Stimulated activated CD4-positive, alpha-beta T cell treated with anti-CD3 and anti-CD28 coated beads, Interleukin-12 subunit alpha, Interleukin-12 subunit beta, amount 100 ng/mL, for 24 hours (primary cell): ENCODE measurements around the gene GNB1L.

Experiments
- DNase-seq, 2 experiments: peaks; one replicate each; pipeline ENCODE4 v3.0.0-alpha.2; 2020; ENCODE audit warnings: low read depth in 2 of 2

GNB1L gene, protein sequence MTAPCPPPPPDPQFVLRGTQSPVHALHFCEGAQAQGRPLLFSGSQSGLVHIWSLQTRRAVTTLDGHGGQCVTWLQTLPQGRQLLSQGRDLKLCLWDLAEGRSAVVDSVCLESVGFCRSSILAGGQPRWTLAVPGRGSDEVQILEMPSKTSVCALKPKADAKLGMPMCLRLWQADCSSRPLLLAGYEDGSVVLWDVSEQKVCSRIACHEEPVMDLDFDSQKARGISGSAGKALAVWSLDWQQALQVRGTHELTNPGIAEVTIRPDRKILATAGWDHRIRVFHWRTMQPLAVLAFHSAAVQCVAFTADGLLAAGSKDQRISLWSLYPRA

DNA sequence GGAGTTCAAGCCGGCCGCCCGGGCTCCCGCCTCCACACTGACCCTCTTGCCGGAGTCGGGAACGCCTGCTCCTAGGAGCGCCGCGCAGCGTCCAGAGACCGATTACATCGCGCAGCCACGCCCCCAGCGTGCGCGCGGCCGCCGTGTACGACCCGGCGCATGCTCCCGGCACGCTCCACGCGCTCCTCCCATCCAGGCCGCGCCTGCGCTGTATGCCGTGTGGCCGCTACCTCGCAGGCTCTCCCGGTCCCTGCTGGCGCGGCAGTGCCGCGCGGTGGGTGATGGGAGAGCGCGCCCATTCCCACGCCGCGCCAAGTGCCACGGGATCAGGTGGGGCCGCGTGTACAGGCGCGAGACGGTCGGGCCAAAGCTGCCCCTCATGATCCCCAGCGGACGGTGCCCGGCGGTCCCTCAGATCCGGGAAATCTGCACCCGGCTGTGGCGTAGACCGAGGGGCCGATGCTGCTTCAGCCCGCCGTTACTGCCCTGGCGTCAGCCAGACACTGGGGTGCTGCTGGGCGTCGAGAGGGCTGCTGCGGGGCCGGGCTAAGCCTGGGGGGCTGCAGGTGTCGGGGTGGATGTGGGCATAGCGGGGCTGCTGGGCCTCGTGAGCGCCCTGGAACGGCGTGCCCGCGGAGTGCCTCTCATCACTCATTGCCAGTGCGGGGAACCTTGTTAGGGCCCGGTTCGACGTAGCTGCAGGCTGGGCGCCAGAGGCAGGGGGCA lies at the start of gene GNB1L, which contains the start of gene RTL10:
Gene GNB1L, minus strand, starts transcription at position 97 of the 726 bp plus-strand sequence. CDS start 33,519 bp downstream, outside the sequence.
Gene RTL10, minus strand, starts transcription at position 97 of the 726 bp plus-strand sequence. CDS start 2,613 bp downstream, outside the sequence.
- DNase-seq, result peak; percentile 89 to 91

DNA sequence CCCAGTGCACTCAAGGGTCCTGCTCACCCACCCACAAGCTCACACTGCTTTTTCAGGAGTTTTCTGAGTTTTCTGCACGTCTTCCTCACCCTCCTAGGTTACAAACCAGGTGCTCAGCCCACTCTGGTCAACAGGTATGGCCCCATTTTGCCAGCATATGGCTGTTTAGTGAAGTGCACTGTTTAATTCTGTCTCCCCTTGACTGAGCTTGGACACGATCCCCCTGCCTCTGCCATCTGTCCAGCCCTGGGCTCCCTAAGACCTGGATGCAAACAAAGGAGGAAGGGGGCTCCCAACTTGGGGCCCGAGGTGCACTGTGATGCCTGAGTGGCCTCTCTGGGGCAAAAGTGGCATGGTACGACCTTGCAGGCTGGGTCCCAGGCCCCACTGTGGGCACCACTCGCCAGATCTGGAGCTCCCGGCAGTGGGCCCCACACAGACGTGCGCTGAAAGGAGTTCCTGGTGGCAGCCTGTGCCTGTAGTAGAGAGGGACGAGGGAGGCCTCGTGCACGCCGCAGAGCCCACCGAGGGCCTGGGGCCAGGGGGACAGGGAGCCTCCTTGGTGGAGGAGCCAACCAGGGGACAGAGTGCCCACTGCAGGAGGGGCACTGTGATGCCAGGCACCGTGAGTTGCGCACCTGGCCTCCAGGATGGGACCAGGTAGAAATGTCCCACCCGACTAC lies 49.6 kb upstream of the GNB1L start:
- DNase-seq, result no peak

DNA sequence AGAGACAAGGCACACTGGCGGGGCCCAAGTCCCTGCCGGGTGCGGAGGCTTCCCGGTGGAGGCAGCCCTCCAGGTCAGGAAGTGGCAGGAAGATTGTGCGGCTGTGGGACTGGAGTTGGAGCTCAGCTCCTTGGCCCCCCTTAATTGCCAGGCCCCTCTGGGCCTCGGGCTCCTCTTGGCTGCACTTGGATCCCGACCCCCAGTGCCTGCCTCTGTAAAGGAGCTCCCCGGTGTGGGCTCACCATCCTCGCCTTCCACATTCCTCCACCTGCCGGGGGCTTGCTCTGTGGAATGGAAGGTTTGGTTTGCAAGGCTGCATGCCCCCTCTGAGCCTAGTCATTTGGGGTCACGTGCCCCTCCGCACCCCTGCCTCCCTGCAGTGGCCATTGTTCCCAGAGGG lies 48.8 kb upstream of the GNB1L start:
- DNase-seq, result no peak

DNA sequence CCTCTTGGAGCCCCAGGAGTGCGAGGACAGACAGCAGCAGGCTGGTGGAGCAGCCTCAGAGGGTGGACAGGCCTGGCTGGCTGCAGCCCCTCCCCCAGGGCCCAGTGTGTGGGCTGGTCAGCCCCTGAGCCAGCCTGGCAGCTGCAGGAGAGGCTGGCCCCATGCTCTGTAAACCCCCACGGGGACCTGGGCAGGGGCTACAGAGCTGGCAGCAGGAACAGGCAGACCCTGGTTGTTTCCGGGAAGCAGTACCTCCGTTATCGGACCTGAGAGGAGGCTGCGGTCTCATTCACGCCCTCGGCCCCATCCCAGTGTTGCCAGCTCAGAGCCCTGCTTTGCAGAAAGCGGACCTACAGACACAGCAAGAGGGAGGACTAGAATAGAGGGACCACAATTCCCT lies 48.4 kb upstream of the GNB1L start:
- DNase-seq, result no peak

DNA sequence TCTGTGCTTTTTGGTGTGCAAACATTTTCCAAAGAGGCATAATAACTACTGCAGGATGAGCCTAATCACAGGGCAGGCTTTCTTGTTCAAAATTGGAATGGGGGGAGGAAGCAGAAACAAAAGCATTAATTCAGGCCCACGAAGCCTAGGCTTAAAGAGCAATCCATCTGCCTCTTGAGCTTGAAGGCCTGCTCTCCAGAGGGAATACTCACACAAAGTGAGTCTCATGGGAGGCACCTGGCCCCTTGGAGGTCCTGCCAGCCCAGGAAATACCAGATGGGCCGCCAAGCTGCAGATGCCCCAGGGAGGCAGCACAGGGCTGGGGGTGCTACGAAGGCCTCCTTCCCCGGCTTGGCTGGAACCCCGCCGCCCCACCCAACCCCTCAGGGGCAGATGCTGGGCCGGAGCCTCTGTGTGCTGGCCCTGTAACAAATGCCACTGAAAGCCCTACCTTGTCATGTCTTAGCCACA lies 47.6 kb upstream of the GNB1L start:
- no peak for DNase-seq

DNA sequence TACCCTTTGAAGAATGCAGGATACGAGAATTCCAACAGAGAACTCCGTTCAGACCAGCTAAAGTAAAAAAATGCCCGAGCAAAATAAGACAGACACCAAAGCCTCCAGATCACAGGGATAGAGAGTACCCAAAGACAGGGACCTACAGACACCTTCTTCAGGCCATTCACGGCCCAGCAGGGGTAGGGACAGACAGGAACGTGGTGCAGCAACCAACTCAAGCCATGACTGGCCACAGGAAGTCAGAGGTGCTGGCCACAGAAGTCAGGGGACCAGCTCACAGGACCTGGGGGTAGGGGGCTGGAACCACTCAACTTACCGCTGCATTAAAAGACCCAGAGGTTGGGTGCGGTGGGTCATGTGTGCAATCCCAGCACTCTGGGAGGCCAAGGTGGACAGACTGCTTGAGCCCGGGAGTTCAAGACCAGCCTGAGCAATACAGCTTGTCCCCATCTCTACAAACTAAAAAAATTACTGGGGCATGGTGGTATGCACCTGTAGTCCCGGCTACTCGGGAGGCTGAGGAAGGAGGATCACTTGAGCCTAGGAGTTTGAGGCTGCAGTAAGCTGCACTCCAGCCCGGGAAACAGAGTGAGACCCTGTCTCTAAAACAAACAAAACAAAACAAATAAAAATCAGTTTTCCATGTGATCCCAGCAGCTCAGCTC lies 47.0 kb upstream of the GNB1L start:
- no peak for DNase-seq

DNA sequence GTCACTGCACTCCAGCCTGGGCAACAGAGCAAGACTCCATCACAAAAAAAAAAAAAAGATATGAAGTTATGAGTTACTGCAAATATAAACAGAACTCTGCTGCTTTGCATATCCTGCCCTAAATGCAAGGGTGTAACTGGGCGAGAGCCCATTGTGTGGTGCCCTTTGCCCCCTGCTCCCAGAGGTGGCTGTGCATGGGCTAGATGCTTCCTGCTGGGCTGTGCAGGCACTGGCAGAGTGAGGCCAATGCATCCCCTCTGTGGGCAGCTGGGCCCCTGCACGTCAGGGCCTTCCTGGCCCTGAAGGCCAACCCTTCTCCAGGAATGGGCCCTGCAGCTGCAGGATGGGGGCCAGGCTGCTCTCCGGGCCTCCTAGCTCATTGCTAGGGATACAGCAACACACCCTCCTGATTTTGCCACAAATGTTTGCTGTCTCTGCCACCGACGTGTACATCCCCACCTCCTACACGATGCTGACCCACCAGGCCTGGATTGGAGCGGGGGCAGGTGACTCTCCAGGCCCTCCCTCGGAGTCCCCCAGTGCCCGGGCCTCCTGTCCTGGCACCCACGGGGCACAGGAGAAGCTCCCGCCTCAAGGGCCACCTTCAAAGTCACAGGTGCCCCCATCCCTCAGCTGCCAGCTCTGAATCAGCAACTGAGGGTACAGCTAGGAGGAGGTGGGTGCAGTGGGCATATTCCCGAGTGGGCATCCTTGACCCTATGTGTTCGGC lies 46.2 kb upstream of the GNB1L start:
- DNase-seq, result no peak

DNA sequence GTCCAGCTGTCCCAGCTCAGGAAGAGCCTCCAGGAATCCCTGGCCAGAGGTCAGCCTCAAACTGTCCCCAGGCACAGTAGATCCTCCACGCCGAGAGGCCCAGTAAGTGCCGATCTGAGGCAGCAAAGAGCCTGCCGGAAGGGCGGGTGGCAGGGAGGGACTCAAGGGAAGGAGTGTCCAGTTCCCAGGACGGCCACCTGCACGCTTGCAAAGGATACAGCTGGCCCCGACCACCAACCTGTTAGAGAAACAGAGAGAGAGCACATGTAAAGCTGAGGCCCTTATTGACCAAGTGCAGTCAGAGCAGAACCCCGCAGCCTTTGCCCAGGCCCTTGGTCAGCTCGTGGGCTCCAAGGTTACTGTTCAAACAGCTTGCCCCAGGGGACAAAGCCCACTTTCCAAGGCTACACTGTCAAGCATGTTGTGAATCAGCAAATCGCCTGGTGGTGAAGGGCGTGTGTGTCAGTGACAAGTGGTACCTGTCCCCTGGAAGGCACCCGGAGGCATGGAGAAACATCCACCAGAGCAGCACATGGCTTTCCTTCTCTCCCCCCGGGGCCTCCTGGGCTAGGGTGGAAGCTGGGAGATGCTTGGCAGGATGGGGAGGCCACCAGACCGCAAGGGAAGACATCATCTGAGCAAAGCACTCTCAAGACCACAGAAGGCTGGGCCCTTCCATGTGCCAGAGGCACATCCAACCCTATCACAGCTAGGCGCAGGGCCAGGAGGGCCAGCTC lies 44.3 kb upstream of the GNB1L start:
- no peak for DNase-seq

DNA sequence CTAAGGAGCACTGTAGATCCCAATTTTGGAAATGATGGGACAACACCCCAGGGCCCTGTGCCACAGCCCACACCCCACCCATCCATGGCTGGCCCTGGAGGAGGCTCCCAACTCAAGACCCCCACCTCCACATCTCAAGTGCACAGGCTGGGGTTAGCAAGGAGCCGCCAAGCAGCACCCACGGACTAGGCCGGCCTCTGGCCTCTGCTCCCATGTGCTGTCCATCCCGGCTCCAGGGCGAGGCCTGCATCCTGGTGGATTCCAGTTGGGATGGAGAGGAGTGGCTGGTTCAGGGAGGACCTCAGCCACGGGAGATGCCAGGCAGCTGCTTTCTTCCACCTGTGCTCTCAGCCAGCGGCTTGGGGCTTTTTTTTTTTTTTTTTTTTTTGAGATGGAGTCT lies 43.5 kb upstream of the GNB1L start:
- DNase-seq, result no peak

DNA sequence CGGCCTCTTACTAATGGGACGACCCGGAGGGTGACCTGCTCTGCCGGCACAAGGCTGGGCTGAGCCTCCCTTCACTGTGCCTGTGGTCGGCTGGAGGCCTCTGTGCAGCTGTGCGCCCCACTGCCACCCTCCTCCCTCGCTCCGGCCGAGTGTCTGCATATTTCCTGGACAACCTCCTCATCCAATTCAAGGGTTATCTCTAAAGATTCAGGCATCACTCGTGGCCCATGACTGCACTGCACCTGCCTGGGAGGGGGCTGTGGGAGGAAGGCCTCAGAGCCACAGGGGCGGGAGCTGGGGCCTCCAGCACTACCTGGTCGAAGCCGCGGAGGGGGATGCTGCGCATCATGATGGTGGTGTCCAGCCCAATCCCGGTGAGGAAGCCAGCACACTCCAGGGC lies 43.1 kb upstream of the GNB1L start:
- no peak for DNase-seq

DNA sequence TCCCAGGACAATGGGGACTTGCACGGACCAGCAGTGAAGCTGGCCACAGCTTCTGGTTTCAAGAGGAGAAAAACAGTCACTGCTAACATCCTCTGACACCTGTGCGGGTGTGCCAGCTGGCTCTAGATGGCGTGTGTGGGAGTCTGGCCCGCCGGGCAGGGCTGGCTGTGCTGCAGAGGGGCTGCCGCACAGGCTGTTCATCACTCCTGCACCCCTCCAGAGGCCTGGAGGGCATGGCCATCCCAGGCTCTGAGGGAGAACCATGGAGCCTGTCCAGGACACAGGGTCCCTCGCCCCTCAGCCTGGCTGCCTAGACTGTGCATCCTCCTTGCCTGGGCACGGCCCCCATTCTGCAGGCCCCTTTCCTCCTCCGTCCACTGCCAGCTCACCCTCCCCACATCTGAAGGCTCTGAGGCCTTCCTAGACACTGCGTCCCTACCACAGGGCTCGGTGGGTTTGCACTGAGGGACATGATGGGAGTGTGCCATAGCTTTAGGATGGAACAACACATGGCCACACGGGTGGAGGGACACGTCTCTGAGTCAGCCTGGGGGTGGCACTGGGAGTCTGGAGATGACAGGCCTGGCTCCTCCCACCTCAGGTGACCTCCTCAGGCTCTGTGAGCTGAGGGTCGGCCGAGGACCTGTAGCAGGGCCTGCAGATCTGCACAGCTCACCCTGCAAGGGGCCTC lies 42.1 kb upstream of the GNB1L start:
- DNase-seq, result no peak

DNA sequence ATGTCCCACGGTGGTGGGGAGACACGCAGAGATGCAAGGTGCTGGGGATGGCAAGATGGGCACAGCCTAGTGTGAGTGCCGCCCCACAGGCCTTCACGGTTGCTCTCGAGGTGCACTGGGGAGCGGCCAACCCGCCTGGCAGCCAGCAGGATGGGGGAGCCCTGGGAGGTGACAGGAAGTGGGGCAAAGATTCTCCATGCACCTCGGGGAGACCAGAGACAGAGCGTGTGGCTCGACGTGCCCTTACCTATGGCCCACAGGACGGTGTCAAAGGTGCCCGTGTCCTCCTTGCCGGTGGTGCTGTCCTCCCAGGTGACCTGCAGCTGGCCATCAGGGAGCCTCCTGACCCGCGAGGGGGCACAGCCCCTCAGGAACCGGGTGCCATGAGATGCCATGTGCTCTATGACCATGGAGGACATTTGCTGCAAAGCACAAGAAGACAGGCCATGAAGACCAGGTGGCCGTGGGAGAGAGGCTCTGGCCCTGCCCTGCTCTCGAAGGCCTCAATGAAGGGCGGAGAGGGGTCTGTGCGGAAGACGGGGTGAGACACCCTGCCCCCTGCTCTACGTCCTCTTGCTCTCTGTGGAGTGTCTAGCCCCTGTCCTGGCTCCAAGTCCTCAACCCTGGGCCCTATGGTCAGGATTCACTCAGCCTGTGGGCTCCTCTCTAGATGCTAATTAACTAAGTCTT lies 40.6 kb upstream of the GNB1L start:
- no peak for DNase-seq

DNA sequence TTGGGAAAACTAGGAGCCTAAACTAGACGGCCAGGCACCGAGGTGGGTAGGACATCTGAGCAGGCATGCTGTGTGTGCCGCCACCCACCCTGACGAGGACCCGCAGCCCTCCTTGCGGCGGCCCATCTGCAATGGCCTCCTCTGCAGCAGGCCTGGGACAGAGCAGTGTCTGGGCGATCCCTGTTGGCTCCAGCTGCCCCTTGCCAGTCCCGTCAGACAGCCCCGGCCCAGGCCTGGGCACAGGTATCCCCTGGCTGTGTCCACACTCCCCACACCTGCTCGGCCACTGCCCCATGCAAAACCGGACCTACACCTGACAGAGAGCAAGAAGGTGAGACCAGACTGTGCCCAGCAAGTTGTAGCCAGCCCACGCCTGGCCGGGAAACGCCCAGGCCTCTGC lies 38.7 kb upstream of the GNB1L start:
- no peak for DNase-seq

DNA sequence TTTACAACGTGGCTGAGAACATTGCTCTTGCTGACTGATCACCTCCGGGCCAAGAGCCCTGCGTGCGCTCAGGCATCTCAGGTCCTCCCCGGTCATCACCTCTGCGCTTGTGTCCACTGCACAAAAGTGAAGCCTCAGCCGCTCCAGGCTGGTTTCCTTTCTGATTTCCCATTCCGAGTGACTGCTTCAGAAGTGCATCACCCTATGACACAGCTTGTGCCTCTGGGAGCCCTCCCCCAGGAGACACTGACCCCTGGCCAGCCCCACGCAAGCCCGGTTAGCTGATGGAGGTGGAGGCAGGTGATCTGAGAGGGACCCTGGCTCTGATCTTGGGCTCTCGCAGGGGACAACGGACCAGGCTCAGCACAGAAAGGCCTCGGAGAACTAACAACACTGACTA lies 38.3 kb upstream of the GNB1L start:
- DNase-seq, result no peak

DNA sequence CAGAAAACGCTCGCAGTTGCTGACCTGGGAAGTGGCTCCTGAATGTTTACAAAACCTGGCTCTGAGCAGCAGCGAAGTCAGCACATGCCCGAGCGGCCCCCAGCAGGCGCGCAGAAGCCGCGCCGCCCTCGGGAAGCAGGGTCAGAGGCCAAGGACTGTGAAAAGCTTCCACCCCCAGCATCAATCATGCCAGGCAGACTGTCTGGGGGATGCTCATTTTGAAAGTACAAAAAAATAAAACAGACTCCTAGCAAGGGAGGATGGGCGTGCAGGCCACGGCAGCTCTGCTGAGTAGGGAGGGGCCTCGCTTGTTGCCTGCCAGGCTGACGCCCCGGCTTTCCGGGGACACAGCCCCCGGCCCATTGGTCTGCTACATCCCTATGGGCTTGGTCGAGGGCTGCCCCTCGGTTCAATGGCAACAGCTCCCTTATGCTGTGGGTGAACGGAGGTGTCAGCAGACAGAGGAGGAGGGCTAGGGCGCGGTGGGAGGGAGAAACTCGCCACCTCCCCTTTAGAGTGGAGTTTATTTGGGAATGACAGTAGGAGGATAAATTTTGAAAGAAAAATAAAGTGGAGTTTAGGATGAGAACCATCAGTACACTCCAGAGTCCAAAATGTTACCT lies 37.7 kb upstream of the GNB1L start:
- DNase-seq, result peak; percentile 47 to 52

DNA sequence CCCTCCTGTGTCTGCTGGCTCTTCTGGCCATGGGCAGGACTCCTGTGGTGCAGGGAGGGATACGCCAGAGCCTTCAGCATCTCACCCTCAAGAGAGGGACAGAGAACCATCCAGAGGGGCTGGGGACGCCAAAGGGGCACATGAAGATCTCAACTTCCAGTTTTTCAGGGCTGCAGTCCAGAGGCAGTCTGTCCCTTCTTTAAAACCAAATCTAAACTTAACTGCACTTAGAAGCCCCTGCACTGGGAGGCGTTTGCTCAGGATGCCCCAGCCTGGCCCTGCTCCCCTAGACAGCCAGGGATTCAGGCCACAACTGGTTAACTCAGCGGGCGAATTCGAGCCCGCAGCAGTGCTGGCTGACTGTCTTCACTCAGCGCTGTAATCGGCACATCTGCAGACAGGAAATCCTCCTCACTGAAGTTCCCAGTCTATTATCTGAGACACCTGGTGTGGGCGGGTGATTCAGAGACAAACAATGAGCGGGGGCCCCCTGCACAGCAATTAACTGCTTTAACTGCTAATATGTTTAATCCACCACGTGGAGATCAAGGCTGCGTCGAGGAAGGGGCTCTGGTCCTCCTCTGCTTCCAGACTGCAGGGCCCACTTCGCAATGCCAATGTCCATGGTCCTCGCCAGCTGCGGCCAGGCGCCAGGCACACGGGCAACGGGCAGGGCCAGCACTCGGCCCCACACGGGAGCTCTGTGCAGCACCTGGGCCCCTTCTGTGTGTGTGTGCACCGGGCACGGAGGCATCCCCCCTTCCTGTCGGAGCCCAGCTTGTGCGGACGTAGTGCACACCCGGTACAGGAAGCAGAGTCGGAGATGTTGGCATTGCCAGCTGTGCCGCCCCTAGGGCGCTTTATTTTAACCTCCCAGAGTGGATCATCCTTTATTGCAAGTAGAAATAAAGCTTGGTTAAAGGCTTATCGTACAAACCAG lies 36.9 kb upstream of the GNB1L start:
- DNase-seq, result peak; percentile 75 to 77

DNA sequence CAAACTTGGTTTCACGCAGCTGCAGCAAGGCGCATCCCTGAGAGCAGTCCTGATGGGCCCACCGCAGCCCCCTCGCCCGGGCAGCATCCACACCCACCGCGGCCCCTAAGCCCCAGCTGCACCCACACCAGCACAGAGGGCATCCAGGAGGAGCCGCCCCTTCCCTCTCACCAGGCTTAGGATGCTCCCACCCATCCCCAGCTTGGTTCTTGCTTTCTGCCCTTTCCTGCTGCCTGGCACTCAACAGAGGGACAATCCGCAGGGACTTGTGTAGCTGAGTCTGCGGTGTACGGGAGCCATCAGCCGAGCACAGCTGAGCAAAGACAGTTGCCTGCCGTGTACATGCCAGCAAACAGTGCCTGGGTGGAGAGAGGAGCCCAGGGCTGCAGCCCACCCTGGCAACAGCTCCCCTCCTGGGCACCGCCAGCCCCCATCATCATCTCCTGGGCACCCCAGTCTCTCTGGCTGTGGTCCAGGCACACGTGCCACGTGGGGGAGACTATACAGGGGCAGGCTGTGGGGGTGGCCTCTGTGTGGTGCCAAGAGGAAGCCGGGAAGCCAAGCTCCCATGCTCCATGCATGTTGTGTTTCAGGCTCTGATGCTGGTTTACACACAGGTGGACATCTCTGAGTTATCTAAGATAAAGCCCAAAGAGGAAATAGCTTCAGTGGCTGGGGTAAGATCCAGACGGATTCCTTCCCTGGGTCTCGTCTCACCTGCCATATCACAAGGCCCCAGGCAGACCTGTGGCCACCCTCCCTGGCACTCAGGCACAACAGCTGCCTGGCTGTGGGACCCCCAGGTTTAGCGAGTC lies 36.0 kb upstream of the GNB1L start:
- no peak for DNase-seq
